NCI-H1417 (cell line): ENCODE measurements around the gene STXBP5L.
"Not testable (repeated sequence)": the region's sequence is repeated elsewhere in the genome, so short reads cannot be mapped to it uniquely, and the experiment has no call there.

ENCODE experiments used
- DNase-seq, 3 experiments: peaks; one replicate each; lab custom pipeline; 2025; lab: John Stamatoyannopoulos, UW

STXBP5L gene

GRCh38 chr3:120908030-120908794 is at the start of gene STXBP5L:
STXBP5L (plus strand) TSS chr3:120908205; CDS start chr3:120909579, 1,374 bp downstream.
- DNase-seq, result peak; percentile 96 to 99 (median 97)

- no peak for DNase-seq
These were observed 49.5 kb upstream of the STXBP5L start for GRCh38 chr3:120858521-120858920.

GRCh38 chr3:120864541-120864940 is 43.5 kb upstream of the STXBP5L start:
- DNase-seq, result peak in 1 of 3 experiments; percentile 41

- DNase-seq, result no peak
These were observed 32.5 kb upstream of the STXBP5L start for GRCh38 chr3:120875507-120875906.

GRCh38 chr3:120875989-120876388 is 32.0 kb upstream of the STXBP5L start:
- no peak for DNase-seq

- no peak for DNase-seq
These were observed 28.6 kb upstream of the STXBP5L start for GRCh38 chr3:120879411-120879810.

- DNase-seq, result no peak
These were observed 15.1 kb upstream of the STXBP5L start for GRCh38 chr3:120892921-120893320.

- peak in 1 of 3 experiments; percentile 12 for DNase-seq
These were observed 13.5 kb upstream of the STXBP5L start for GRCh38 chr3:120894316-120895057.

GRCh38 chr3:120901716-120902115 is 6.3 kb upstream of the STXBP5L start:
- not testable (repeated sequence) for DNase-seq

- DNase-seq, result peak in 2 of 3 experiments; percentile 28 to 70
These were observed 4.8 kb upstream of the STXBP5L start for GRCh38 chr3:120903221-120903620.

- DNase-seq, result no peak
These were observed 361 bp upstream of the STXBP5L start for GRCh38 chr3:120907659-120908029.

- peak in 2 of 3 experiments; percentile 30 to 39 for DNase-seq
These were observed 993 bp downstream of the STXBP5L start for GRCh38 chr3:120908795-120909601.

GRCh38 chr3:120909602-120909878 is 1.5 kb downstream of the STXBP5L start:
- peak; percentile 30 to 61 (median 45) for DNase-seq

- DNase-seq, result peak in 1 of 3 experiments; percentile 3
These were observed 18.1 kb downstream of the STXBP5L start for GRCh38 chr3:120926146-120926545.

GRCh38 chr3:120928991-120929390 is 21.0 kb downstream of the STXBP5L start:
- no peak for DNase-seq

- DNase-seq, result peak in 1 of 3 experiments; percentile 8
These were observed 23.6 kb downstream of the STXBP5L start for GRCh38 chr3:120931593-120931992.

GRCh38 chr3:120956143-120956542 is 48.1 kb downstream of the STXBP5L start:
- no peak for DNase-seq

GRCh38 chr3:120982608-120983320 is 74.8 kb downstream of the STXBP5L start:
- no peak for DNase-seq

- DNase-seq, result no peak
These were observed 75.3 kb downstream of the STXBP5L start for GRCh38 chr3:120983321-120983665.

- DNase-seq, result peak in 1 of 3 experiments; percentile 4
These were observed 75.8 kb downstream of the STXBP5L start for GRCh38 chr3:120983841-120984240.

GRCh38 chr3:120985242-120985641 is 77.2 kb downstream of the STXBP5L start:
- no peak for DNase-seq

- DNase-seq, result no peak
These were observed 81.0 kb downstream of the STXBP5L start for GRCh38 chr3:120988994-120989393.
